ENCODE results near the gene ACVR2B.

GRCh38 chr3:38458796-38459498 is 5.3 kb downstream of the ACVR2B start:
- TF ChIP-seq CTCF (IDR thresholded peaks at IDR 0.05) (no peak), POLR2A (IDR thresholded peaks at IDR 0.05) (no peak)
